Upper lobe of left lung (tissue), 4 donors: Measurements from ENCODE around the gene NSL1.

Experiments used
- POLR2A ChIP-seq, 4 donors: fragments of 450-650 bp; IDR thresholded peaks; one replicate each; pipeline ENCODE4 v1.5.1; 2016 to 2017; ENCODE audit warnings: antibody characterized with exemption in 4 of 4, mild to moderate bottlenecking in 2 of 4
- POLR2AphosphoS5 ChIP-seq, 2 donors: sonication (generic); formaldehyde crosslinking; IDR thresholded peaks; one replicate each; pipeline ENCODE4 v1.5.1; 2017; ENCODE audit warnings: antibody characterized with exemption in 2 of 2
- TF ChIP-seq, protein P1 (sequence below), 6 experiments: fragments of 450-650 bp in 4 of 6; fragments of 200-600 bp in 2 of 6; sonication (generic) in 2 of 6; IDR thresholded peaks; one replicate each; pipeline ENCODE4 v1.5.1; 2016 to 2019; ENCODE audit warnings: antibody characterized with exemption in 6 of 6

DNA sequence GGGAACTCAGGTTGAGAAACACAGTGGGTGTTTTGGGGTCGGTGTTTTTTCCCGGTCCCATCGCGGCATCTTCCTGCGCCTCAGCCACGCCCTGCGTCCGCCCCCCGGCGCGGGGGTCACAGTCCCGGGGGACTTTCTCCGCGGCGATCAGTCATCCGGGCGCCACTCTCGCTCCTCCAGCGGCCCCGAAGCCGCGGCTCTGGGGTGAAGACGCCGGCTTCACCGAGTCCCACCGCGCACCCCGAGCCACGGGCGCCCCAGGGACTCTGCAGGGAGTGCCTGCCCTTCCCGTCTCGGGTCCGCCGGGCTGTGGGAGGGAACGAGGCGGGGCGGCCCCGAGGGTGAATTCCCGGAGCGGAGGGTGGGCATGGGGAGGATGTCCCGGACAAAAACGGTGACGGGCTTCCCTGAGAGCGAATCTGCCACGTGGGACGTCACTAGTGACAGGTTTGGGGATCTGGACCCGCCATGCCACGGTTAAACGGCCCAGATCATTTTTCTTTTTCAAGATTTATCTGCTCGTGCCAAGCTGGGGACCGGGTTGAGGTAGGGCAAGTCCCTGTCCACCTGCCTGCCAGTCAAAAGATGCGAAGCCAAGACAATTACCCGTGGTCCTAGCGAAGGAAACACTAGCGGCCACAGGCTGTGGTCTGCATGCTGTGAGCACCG is 91.2 kb downstream of the NSL1 start:
- TF ChIP-seq, protein P1, sequence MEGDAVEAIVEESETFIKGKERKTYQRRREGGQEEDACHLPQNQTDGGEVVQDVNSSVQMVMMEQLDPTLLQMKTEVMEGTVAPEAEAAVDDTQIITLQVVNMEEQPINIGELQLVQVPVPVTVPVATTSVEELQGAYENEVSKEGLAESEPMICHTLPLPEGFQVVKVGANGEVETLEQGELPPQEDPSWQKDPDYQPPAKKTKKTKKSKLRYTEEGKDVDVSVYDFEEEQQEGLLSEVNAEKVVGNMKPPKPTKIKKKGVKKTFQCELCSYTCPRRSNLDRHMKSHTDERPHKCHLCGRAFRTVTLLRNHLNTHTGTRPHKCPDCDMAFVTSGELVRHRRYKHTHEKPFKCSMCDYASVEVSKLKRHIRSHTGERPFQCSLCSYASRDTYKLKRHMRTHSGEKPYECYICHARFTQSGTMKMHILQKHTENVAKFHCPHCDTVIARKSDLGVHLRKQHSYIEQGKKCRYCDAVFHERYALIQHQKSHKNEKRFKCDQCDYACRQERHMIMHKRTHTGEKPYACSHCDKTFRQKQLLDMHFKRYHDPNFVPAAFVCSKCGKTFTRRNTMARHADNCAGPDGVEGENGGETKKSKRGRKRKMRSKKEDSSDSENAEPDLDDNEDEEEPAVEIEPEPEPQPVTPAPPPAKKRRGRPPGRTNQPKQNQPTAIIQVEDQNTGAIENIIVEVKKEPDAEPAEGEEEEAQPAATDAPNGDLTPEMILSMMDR (IDR thresholded peaks at IDR 0.05), result no peak
- TF ChIP-seq POLR2A (IDR thresholded peaks at IDR 0.05) (peak in 2 of 4 donors; percentile 22 to 63), POLR2AphosphoS5 (IDR thresholded peaks at IDR 0.05) (peak; percentile 10 to 37)
